ENCODE results near the gene ZNF638.

ZNF638 gene

GRCh38 chr2:71331581-71332434 lies at the start of gene ZNF638:
Gene ZNF638, plus strand, starts transcription at chr2:71331782. Its CDS starts 17,173 bp downstream, at chr2:71348955.
- TF ChIP-seq TAF1 (IDR thresholded peaks at IDR 0.05; ENCODE audit: low read depth) (peak; percentile 87), RAD21 (IDR thresholded peaks at IDR 0.05; ENCODE audit: low read depth) (no peak), EP300 (IDR thresholded peaks at IDR 0.05; ENCODE audit: borderline replicate concordance) (no peak), REST (IDR thresholded peaks at IDR 0.05; ENCODE audit: low read depth) (no peak), FOXM1 (IDR thresholded peaks at IDR 0.05; ENCODE audit: borderline replicate concordance, low read depth) (no peak), NFIC (IDR thresholded peaks at IDR 0.05) (no peak), ZBTB7A (IDR thresholded peaks at IDR 0.05; ENCODE audit: low read depth) (peak; percentile 58), EGR1 (IDR thresholded peaks at IDR 0.05) (peak; percentile 68), MAX (IDR thresholded peaks at IDR 0.05) (peak; percentile 74; the same call in 1 of the 2 replicates), YY1 (IDR thresholded peaks at IDR 0.05; ENCODE audit: low read depth) (peak; percentile 90), CEBPB (IDR thresholded peaks at IDR 0.05) (peak; percentile 24; the same call in 1 of the 2 replicates), TEAD4 (IDR thresholded peaks at IDR 0.05) (peak; percentile 22; the same call in 1 of the 2 replicates), USF1 (IDR thresholded peaks at IDR 0.05) (peak; percentile 15; the same call in 1 of the 2 replicates), CREB1 (IDR thresholded peaks at IDR 0.05; ENCODE audit: low read depth) (no peak), TCF12 (IDR thresholded peaks at IDR 0.05; ENCODE audit: low read depth) (no peak)

- TF ChIP-seq USF1 (IDR thresholded peaks at IDR 0.05): no peak
- no peak for TF ChIP-seq NFIC (IDR thresholded peaks at IDR 0.05)
- no peak for TF ChIP-seq RAD21 (IDR thresholded peaks at IDR 0.05; ENCODE audit: low read depth)
- no peak for TF ChIP-seq FOXM1 (IDR thresholded peaks at IDR 0.05; ENCODE audit: borderline replicate concordance, low read depth)
- no peak for TF ChIP-seq TAF1 (IDR thresholded peaks at IDR 0.05; ENCODE audit: low read depth)
- TF ChIP-seq CEBPB (IDR thresholded peaks at IDR 0.05): no peak
- TF ChIP-seq EGR1 (IDR thresholded peaks at IDR 0.05): no peak
- TF ChIP-seq CREB1 (IDR thresholded peaks at IDR 0.05; ENCODE audit: low read depth): no peak
- TF ChIP-seq YY1 (IDR thresholded peaks at IDR 0.05; ENCODE audit: low read depth): no peak
- no peak for TF ChIP-seq EP300 (IDR thresholded peaks at IDR 0.05; ENCODE audit: borderline replicate concordance)
- no peak for TF ChIP-seq TEAD4 (IDR thresholded peaks at IDR 0.05)
- TF ChIP-seq MAX (IDR thresholded peaks at IDR 0.05): no peak
- TF ChIP-seq TCF12 (IDR thresholded peaks at IDR 0.05; ENCODE audit: low read depth): no peak
- no peak for TF ChIP-seq REST (IDR thresholded peaks at IDR 0.05; ENCODE audit: low read depth)
- TF ChIP-seq ZBTB7A (IDR thresholded peaks at IDR 0.05; ENCODE audit: low read depth): no peak
Observed at GRCh38 chr2:71281950-71282349, 49.6 kb upstream of the ZNF638 start.

- TF ChIP-seq NFIC (IDR thresholded peaks at IDR 0.05): no peak
- TF ChIP-seq CEBPB (IDR thresholded peaks at IDR 0.05): no peak
- no peak for TF ChIP-seq MAX (IDR thresholded peaks at IDR 0.05)
- TF ChIP-seq RAD21 (IDR thresholded peaks at IDR 0.05; ENCODE audit: low read depth): peak; percentile 55
- TF ChIP-seq FOXM1 (IDR thresholded peaks at IDR 0.05; ENCODE audit: borderline replicate concordance, low read depth): no peak
- no peak for TF ChIP-seq TAF1 (IDR thresholded peaks at IDR 0.05; ENCODE audit: low read depth)
Observed at GRCh38 chr2:71282493-71282892, 49.1 kb upstream of the ZNF638 start.

- no peak for TF ChIP-seq FOXM1 (IDR thresholded peaks at IDR 0.05; ENCODE audit: borderline replicate concordance, low read depth)
- no peak for TF ChIP-seq RAD21 (IDR thresholded peaks at IDR 0.05; ENCODE audit: low read depth)
- no peak for TF ChIP-seq TAF1 (IDR thresholded peaks at IDR 0.05; ENCODE audit: low read depth)
- no peak for TF ChIP-seq REST (IDR thresholded peaks at IDR 0.05; ENCODE audit: low read depth)
- no peak for TF ChIP-seq USF1 (IDR thresholded peaks at IDR 0.05)
- no peak for TF ChIP-seq EGR1 (IDR thresholded peaks at IDR 0.05)
- no peak for TF ChIP-seq TCF12 (IDR thresholded peaks at IDR 0.05; ENCODE audit: low read depth)
- no peak for TF ChIP-seq YY1 (IDR thresholded peaks at IDR 0.05; ENCODE audit: low read depth)
- no peak for TF ChIP-seq ZBTB7A (IDR thresholded peaks at IDR 0.05; ENCODE audit: low read depth)
- no peak for TF ChIP-seq CEBPB (IDR thresholded peaks at IDR 0.05)
- TF ChIP-seq NFIC (IDR thresholded peaks at IDR 0.05): no peak
- no peak for TF ChIP-seq TEAD4 (IDR thresholded peaks at IDR 0.05)
- TF ChIP-seq EP300 (IDR thresholded peaks at IDR 0.05; ENCODE audit: borderline replicate concordance): no peak
- no peak for TF ChIP-seq CREB1 (IDR thresholded peaks at IDR 0.05; ENCODE audit: low read depth)
- no peak for TF ChIP-seq MAX (IDR thresholded peaks at IDR 0.05)
Observed at GRCh38 chr2:71283131-71283530, 48.5 kb upstream of the ZNF638 start.
